B cell (primary cell): ENCODE measurements around the gene SIGMAR1. TPM values are rescaled to one million over a fixed set of nuclear protein-coding genes. Genes with fewer than 3 reads are reported as not detected.
A peak's percentile ranks its signal among the peaks of the same experiment; 100 is the strongest.

Source experiments
- ATAC-seq: fragments of 200-7000 bp; cut with Tn5 transposase; one replicate; pipeline ENCODE4 v1.10.0; 2021; ENCODE audit warnings: low read depth, mild to moderate bottlenecking, moderate number of reproducible peaks, moderate library complexity
- CTCF ChIA-PET: fragments of 350-600 bp; sonication (Branson Sonifier 250); formaldehyde crosslinking; loops from one replicate; lab custom pipeline; 2021; ENCODE audit warnings: antibody characterized with exemption, inconsistent platforms; lab: Charles Lee
- POLR2A ChIA-PET: fragments of 350-600 bp; sonication (Branson Sonifier 250); formaldehyde crosslinking; loops from one replicate; lab custom pipeline; 2021; ENCODE audit warnings: antibody characterized with exemption; lab: Charles Lee
- DNase-seq: peaks from one replicate; pipeline ENCODE4 v3.0.0; 2013
- H2AFZ ChIP-seq: 2 replicates; pipeline ENCODE4 v1.6.1; 2012; ENCODE audit warnings: mild to moderate bottlenecking, low read depth, low read length; ENCODE audit not compliant: insufficient read depth, poor library complexity, severe bottlenecking
- H3K27ac ChIP-seq, 2 donors: 1 replicate in 1 of 2; 2 replicates in 1 of 2; pipeline ENCODE4 v1.5.1; 2012 to 2013; ENCODE audit warnings: low read length in 2 of 2, mild to moderate bottlenecking in 2 of 2, moderate library complexity in 1 of 2
- H3K27me3 ChIP-seq, 4 experiments: fragments of 200-600 bp in 1 of 4; sonication (generic) in 1 of 4; replicated peaks in 1 of 4; 1 replicate in 2 of 4; 2 replicates in 2 of 4; pipeline versions ENCODE4 v1.6.1 to v1.7.0; 2013 to 2016; ENCODE audit warnings: low read length in 3 of 4, mild to moderate bottlenecking in 2 of 4, mixed read lengths in 1 of 4, moderate library complexity in 1 of 4; ENCODE audit not compliant: insufficient read depth in 4 of 4, control insufficient read depth in 3 of 4; ENCODE audit errors: control extremely low read depth in 1 of 4
- H3K36me3 ChIP-seq, 2 experiments: replicated peaks in 1 of 2; 1 replicate in 1 of 2; 2 replicates in 1 of 2; pipeline versions ENCODE4 v1.6.1 to v1.7.1; 2013; ENCODE audit warnings: low read length in 1 of 2; ENCODE audit not compliant: insufficient read depth in 2 of 2, control insufficient read depth in 1 of 2; ENCODE audit errors: control extremely low read depth in 1 of 2, extremely low read depth in 1 of 2
- H3K4me1 ChIP-seq, 2 donors: fragments of 200-600 bp in 1 of 2; sonication (generic) in 1 of 2; 1 replicate in 1 of 2; 2 replicates in 1 of 2; pipeline versions ENCODE4 v1.5.1 to v1.6.1; 2013 to 2017; ENCODE audit warnings: low read length in 2 of 2; ENCODE audit not compliant: control insufficient read depth in 2 of 2, insufficient read depth in 2 of 2
- H3K4me2 ChIP-seq: replicated peaks from 2 replicates; pipeline ENCODE3; 2012; ENCODE audit warnings: mild to moderate bottlenecking, low read depth, low read length; ENCODE audit not compliant: poor library complexity, severe bottlenecking
- H3K4me3 ChIP-seq, 5 experiments: fragments of 200-600 bp in 1 of 5; sonication (generic) in 1 of 5; 1 replicate in 3 of 5; 2 replicates in 2 of 5; pipeline versions ENCODE4 v1.5.1 to v1.7.0; 2011 to 2016; ENCODE audit warnings: low read length in 4 of 5, mild to moderate bottlenecking in 4 of 5, low read depth in 2 of 5, control low read depth in 1 of 5, moderate library complexity in 1 of 5; ENCODE audit not compliant: insufficient read depth in 1 of 5; ENCODE audit errors: control extremely low read depth in 1 of 5, extremely low read depth in 1 of 5
- H3K79me2 ChIP-seq: fragments of 200-600 bp; sonication (generic); one replicate; pipeline ENCODE4 v1.6.0; 2016; ENCODE audit warnings: low read length; ENCODE audit not compliant: control insufficient read depth, insufficient read depth
- H3K9ac ChIP-seq: fragments of 200-600 bp; sonication (generic); 2 replicates; pipeline ENCODE4 v1.6.1; 2017; ENCODE audit warnings: mild to moderate bottlenecking, low read length, moderate library complexity
- H3K9me3 ChIP-seq, 3 donors: one replicate each; pipeline versions ENCODE4 v1.6.1 to v1.7.1; 2013; ENCODE audit warnings: low read length in 2 of 3; ENCODE audit not compliant: control insufficient read depth in 2 of 3, insufficient read depth in 1 of 3; ENCODE audit errors: control extremely low read depth in 1 of 3
- H4K20me1 ChIP-seq: 2 replicates; pipeline ENCODE4 v1.6.0; 2012; ENCODE audit warnings: mild to moderate bottlenecking, low read length; ENCODE audit not compliant: insufficient read depth, control insufficient read depth, poor library complexity, severe bottlenecking
- H3K27ac Mint-ChIP-seq: one replicate; pipeline ENCODE4 v1.8.0; 2021; ENCODE audit warnings: mixed read lengths
- H3K27me3 Mint-ChIP-seq: one replicate; pipeline ENCODE4 v1.8.0; 2021; ENCODE audit warnings: mixed read lengths
- H3K4me1 Mint-ChIP-seq: one replicate; pipeline ENCODE4 v1.8.0; 2021; ENCODE audit warnings: mixed read lengths
- H3K4me3 Mint-ChIP-seq: one replicate; pipeline ENCODE4 v1.8.0; 2021; ENCODE audit warnings: mixed read lengths
- H3K9me3 Mint-ChIP-seq: one replicate; pipeline ENCODE4 v1.8.0; 2022; ENCODE audit warnings: mixed read lengths; ENCODE audit not compliant: insufficient read depth
- CTCF ChIP-seq: fragments of 200-600 bp; IDR thresholded peaks from one replicate; pipeline ENCODE4 v1.8.0; 2022; ENCODE audit warnings: antibody characterized with exemption, mild to moderate bottlenecking
- EZH2 ChIP-seq: IDR thresholded peaks from 2 replicates; pipeline ENCODE4 v1.6.1; 2012; ENCODE audit warnings: borderline replicate concordance, low read depth, mild to moderate bottlenecking, moderate library complexity, low read length; ENCODE audit not compliant: insufficient read depth, poor library complexity, severe bottlenecking
- WGBS: methylation state at CpG from one replicate; pipeline ENCODE4 v1.1.5; 2013; ENCODE audit warnings: missing lambda C conversion rate; ENCODE audit not compliant: insufficient coverage; 5-methylcytosine and 5-hydroxymethylcytosine counted together
- intact Hi-C: fragments of 100-400 bp; cut with micrococcal nuclease; formaldehyde crosslinking; loops from one replicate; pipeline ENCODE4 v1.10.0; 2022
- polyA plus RNA-seq: library from polyadenylated mRNA; depleted of rRNA; stranded (reverse); fragments of >200 nt; gene quantifications from 2 replicates; pipeline ENCODE4 v1.2.3, GENCODE V29; 2012
- total RNA-seq, 2 donors: library from RNA; stranded (reverse); fragments of 120-200 nt in 1 of 2; gene quantifications; 1 replicate in 1 of 2; 2 replicates in 1 of 2; pipeline versions ENCODE4 v1.2.3 to v1.2.4, GENCODE V29; 2013 to 2022

SIGMAR1 gene
- total and polyA plus RNA-seq, 2 donors (not counting 1 experiment from before 2014, with no cell fraction given): 21.4 to 30.7 TPM

- H3K4me2 ChIP-seq: peak within 1 kb of the TSS; percentile 99
- POLR2A ChIA-PET: no interaction called here
Observed at GRCh38 chr9:34589636-34590380, 47.8 kb downstream of the SIGMAR1 start, which contains the start of gene CNTFR. CNTFR (minus strand) TSS chr9:34589724; CDS start chr9:34568981, 20,743 bp downstream.

More at GRCh38 chr9:34589636-34590380, 47.8 kb downstream of the SIGMAR1 start, which contains the start of gene CNTFR:
- DNase-seq (peak; percentile 50), ATAC-seq (no peak)
- TF ChIP-seq EZH2 (peak; percentile 9), CTCF (no peak)
- H3K27me3 ChIP-seq: peaks cover 0 to 92% (median 66%) of the 10 kb centered on the region in 4 experiments
- H3K4me3 Mint-ChIP-seq: peak within 1 kb of the TSS; percentile 81
- H4K20me1 ChIP-seq: no peaks in the 10 kb centered on the region
- no peaks in the 10 kb centered on the region for H3K36me3 ChIP-seq
- CTCF ChIA-PET: no interaction called here
- peak within 1 kb of the TSS in 4 of 5 experiments; percentile 38 to 73 (median 54) for H3K4me3 ChIP-seq
- peak within 1 kb of the TSS; percentile 34 for H3K27ac Mint-ChIP-seq
- peak within 1 kb of the TSS; percentile 77 for H2AFZ ChIP-seq
- 1% methylated on average over 103 of the region's 104 CpGs for WGBS
- no peaks in the 10 kb centered on the region for H3K9me3 Mint-ChIP-seq
- H3K4me1 Mint-ChIP-seq: peaks cover 40% of the 10 kb centered on the region
- no peaks in the 10 kb centered on the region for H3K79me2 ChIP-seq
- peak within 1 kb of the TSS; percentile 79 for H3K9ac ChIP-seq
- peaks cover 0 to 32% (median 0%) of the 10 kb centered on the region in 3 donors for H3K9me3 ChIP-seq
- no peak within 1 kb of the TSS for H3K27ac ChIP-seq
- intact Hi-C loops: loop anchor here (5.0 to 10.0 kb wide), 2 partner anchors 258 to 965 kb away; no protein-coding TSS in a partner anchor
- H3K27me3 Mint-ChIP-seq: peaks cover 80% of the 10 kb centered on the region
- H3K4me1 ChIP-seq: peaks cover 46 to 49% of the 10 kb centered on the region in 2 donors
